ENCODE measurements around the gene SLC22A3. TPM values are rescaled to one million over a fixed set of nuclear protein-coding genes. Genes with fewer than 3 reads are reported as not detected.

SLC22A3 gene
- total RNA-seq, 1 donor from 2014 or later: 0.57 TPM

GRCh38 chr6:160328447-160328846 lies 19.7 kb upstream of the SLC22A3 start:
- Histone ChIP-seq H3K4me3 (ENCODE audit: insufficient read depth, low read depth, low read length) (no peak overlapping the region), H4K20me1 (ENCODE audit: insufficient read depth, low read length) (no peaks in the 10 kb centered on the region), H3K27ac (ENCODE audit: low read depth, low read length) (no peak overlapping the region), H3K27me3 (ENCODE audit: insufficient read depth, low read length) (no peaks in the 10 kb centered on the region), H3K9me3 (ENCODE audit: insufficient read depth, low read depth, low read length) (no peaks in the 10 kb centered on the region), H2AFZ (ENCODE audit: low read depth, low read length) (no peak overlapping the region), H3K4me1 (ENCODE audit: insufficient read depth, low read length) (no peaks in the 10 kb centered on the region), H3K9ac (ENCODE audit: low read length) (no peak overlapping the region), H3K79me2 (ENCODE audit: insufficient read depth, low read length) (no peaks in the 10 kb centered on the region), H3K4me2 (ENCODE audit: low read length) (no peak overlapping the region), H3K36me3 (ENCODE audit: insufficient read depth, low read length) (no peaks in the 10 kb centered on the region)
- peaks cover 3% of the 10 kb centered on the region for H3K9me3 Mint-ChIP-seq (ENCODE audit: unreplicated experiment)
- TF ChIP-seq CTCF (IDR thresholded peaks at IDR 0.05; ENCODE audit: insufficient read depth, low read depth, low read length) (no peak), EZH2 (IDR thresholded peaks at IDR 0.05; ENCODE audit: insufficient read depth, low read length) (no peak)
- no peaks in the 10 kb centered on the region for H3K4me1 Mint-ChIP-seq (ENCODE audit: low read depth, unreplicated experiment)
- DNase-seq (ENCODE audit: low read depth): no peak
- H3K36me3 Mint-ChIP-seq (ENCODE audit: low read depth, unreplicated experiment): no peaks in the 10 kb centered on the region
- no peak overlapping the region for H3K27ac Mint-ChIP-seq (ENCODE audit: unreplicated experiment)
- no peak for FAIRE-seq
- H3K4me3 Mint-ChIP-seq (ENCODE audit: unreplicated experiment): no peak overlapping the region
- H3K27me3 Mint-ChIP-seq (ENCODE audit: low read depth, unreplicated experiment): peaks cover 25% of the 10 kb centered on the region

- H3K79me2 ChIP-seq (ENCODE audit: insufficient read depth, low read length): no peaks in the 10 kb centered on the region
- TF ChIP-seq EZH2 (IDR thresholded peaks at IDR 0.05; ENCODE audit: insufficient read depth, low read length) (no peak), CTCF (IDR thresholded peaks at IDR 0.05; ENCODE audit: insufficient read depth, low read depth, low read length) (no peak)
- no peak overlapping the region for H3K4me2 ChIP-seq (ENCODE audit: low read length)
- H2AFZ ChIP-seq (ENCODE audit: low read depth, low read length): no peak overlapping the region
- no peaks in the 10 kb centered on the region for H4K20me1 ChIP-seq (ENCODE audit: insufficient read depth, low read length)
- FAIRE-seq (no peak), DNase-seq (ENCODE audit: low read depth) (no peak)
- Mint-ChIP-seq H3K27me3 (ENCODE audit: low read depth, unreplicated experiment) (peaks cover 31% of the 10 kb centered on the region), H3K9me3 (ENCODE audit: unreplicated experiment) (peaks cover 5% of the 10 kb centered on the region), H3K4me1 (ENCODE audit: low read depth, unreplicated experiment) (no peaks in the 10 kb centered on the region), H3K36me3 (ENCODE audit: low read depth, unreplicated experiment) (no peaks in the 10 kb centered on the region), H3K4me3 (ENCODE audit: unreplicated experiment) (no peak overlapping the region), H3K27ac (ENCODE audit: unreplicated experiment) (no peak overlapping the region)
- no peaks in the 10 kb centered on the region for H3K4me1 ChIP-seq (ENCODE audit: insufficient read depth, low read length)
- no peak overlapping the region for H3K27ac ChIP-seq (ENCODE audit: low read depth, low read length)
- H3K27me3 ChIP-seq (ENCODE audit: insufficient read depth, low read length): no peaks in the 10 kb centered on the region
- no peaks in the 10 kb centered on the region for H3K36me3 ChIP-seq (ENCODE audit: insufficient read depth, low read length)
- no peak overlapping the region for H3K9ac ChIP-seq (ENCODE audit: low read length)
- no peak overlapping the region for H3K4me3 ChIP-seq (ENCODE audit: insufficient read depth, low read depth, low read length)
- no peaks in the 10 kb centered on the region for H3K9me3 ChIP-seq (ENCODE audit: insufficient read depth, low read depth, low read length)
Measured at GRCh38 chr6:160329188-160329587, 19.0 kb upstream of the SLC22A3 start.

GRCh38 chr6:160330619-160331018 lies 17.6 kb upstream of the SLC22A3 start:
- Mint-ChIP-seq H3K4me3 (ENCODE audit: unreplicated experiment) (no peak overlapping the region), H3K36me3 (ENCODE audit: low read depth, unreplicated experiment) (no peaks in the 10 kb centered on the region), H3K27me3 (ENCODE audit: low read depth, unreplicated experiment) (peaks cover 29% of the 10 kb centered on the region), H3K27ac (ENCODE audit: unreplicated experiment) (no peak overlapping the region), H3K9me3 (ENCODE audit: unreplicated experiment) (peaks cover 5% of the 10 kb centered on the region), H3K4me1 (ENCODE audit: low read depth, unreplicated experiment) (no peaks in the 10 kb centered on the region)
- Histone ChIP-seq H3K27me3 (ENCODE audit: insufficient read depth, low read length) (no peaks in the 10 kb centered on the region), H3K9me3 (ENCODE audit: insufficient read depth, low read depth, low read length) (no peaks in the 10 kb centered on the region), H3K4me3 (ENCODE audit: insufficient read depth, low read depth, low read length) (no peak overlapping the region), H3K9ac (ENCODE audit: low read length) (no peak overlapping the region), H4K20me1 (ENCODE audit: insufficient read depth, low read length) (no peaks in the 10 kb centered on the region), H3K79me2 (ENCODE audit: insufficient read depth, low read length) (no peaks in the 10 kb centered on the region), H2AFZ (ENCODE audit: low read depth, low read length) (no peak overlapping the region), H3K36me3 (ENCODE audit: insufficient read depth, low read length) (no peaks in the 10 kb centered on the region), H3K4me2 (ENCODE audit: low read length) (no peak overlapping the region), H3K4me1 (ENCODE audit: insufficient read depth, low read length) (no peaks in the 10 kb centered on the region), H3K27ac (ENCODE audit: low read depth, low read length) (no peak overlapping the region)
- DNase-seq (ENCODE audit: low read depth): no peak
- TF ChIP-seq EZH2 (IDR thresholded peaks at IDR 0.05; ENCODE audit: insufficient read depth, low read length): no peak
- TF ChIP-seq CTCF (IDR thresholded peaks at IDR 0.05; ENCODE audit: insufficient read depth, low read depth, low read length): no peak
- no peak for FAIRE-seq
